ENCODE measurements around the gene SYNGR1. TPM values are rescaled to one million over a fixed set of nuclear protein-coding genes. Genes with fewer than 3 reads are reported as not detected.

SYNGR1 gene
- total and polyA plus RNA-seq, 2 of the 8 experiments (the other 6 are each of a cell fraction or from before 2014, with no cell fraction given), result 32.5 to 84.7 TPM

DNA sequence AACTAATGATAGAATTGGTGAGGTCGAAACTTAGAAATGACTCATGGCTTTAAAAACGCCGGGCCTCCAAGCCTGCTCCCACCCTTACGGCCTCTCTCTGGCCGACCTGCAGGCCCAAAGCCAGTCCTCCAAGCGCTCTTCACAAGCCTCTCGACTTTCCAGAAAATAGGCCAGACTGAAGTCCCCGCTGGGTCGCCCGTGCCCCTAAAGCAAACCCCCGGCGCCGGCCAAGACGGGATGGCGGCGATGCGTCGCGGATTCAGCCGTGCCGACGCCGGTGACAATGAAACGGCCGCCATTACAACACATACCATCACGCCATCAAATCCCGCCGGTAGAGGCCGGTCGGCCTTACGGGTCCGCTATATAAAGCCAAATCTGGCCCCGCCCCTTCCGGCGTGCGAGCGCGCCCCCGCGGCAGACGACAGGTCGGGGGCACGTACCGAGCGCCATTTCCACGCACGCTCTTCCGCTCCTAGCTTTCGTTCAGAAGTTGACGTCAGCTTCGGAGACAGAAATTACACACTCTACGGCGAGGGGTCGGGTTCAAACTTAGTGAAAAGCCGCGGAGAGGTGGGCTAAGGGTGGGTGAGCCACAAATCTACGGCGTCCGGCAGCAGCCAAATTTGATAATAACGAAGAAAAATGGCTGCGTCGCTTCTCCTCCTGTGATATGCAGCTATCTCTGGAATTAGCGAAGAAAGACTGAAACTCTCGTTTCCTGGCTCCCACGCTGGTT lies 30.3 kb upstream of the SYNGR1 start, which contains the start of gene RPL3 (continued):
- TF ChIP-seq, protein P1, sequence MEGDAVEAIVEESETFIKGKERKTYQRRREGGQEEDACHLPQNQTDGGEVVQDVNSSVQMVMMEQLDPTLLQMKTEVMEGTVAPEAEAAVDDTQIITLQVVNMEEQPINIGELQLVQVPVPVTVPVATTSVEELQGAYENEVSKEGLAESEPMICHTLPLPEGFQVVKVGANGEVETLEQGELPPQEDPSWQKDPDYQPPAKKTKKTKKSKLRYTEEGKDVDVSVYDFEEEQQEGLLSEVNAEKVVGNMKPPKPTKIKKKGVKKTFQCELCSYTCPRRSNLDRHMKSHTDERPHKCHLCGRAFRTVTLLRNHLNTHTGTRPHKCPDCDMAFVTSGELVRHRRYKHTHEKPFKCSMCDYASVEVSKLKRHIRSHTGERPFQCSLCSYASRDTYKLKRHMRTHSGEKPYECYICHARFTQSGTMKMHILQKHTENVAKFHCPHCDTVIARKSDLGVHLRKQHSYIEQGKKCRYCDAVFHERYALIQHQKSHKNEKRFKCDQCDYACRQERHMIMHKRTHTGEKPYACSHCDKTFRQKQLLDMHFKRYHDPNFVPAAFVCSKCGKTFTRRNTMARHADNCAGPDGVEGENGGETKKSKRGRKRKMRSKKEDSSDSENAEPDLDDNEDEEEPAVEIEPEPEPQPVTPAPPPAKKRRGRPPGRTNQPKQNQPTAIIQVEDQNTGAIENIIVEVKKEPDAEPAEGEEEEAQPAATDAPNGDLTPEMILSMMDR (IDR thresholded peaks at IDR 0.05; ENCODE audit: control extremely low read depth in 1 of 3, insufficient read depth in 1 of 3, low read depth in 1 of 3, low read length in 3 of 3), result peak in 2 of 3 experiments; percentile 5 to 12; a peak in 3 of 4 replicates
- TF ChIP-seq CHD1 (IDR thresholded peaks at IDR 0.05; ENCODE audit: low read depth, low read length), result no peak; the same call in 1 of the 2 replicates
- TF ChIP-seq CBX5 (IDR thresholded peaks at IDR 0.05; ENCODE audit: low read depth, low read length), result no peak
- no peak for TF ChIP-seq SIX5 (IDR thresholded peaks at IDR 0.05; ENCODE audit: low read depth, low read length)
- TF ChIP-seq POU5F1 (IDR thresholded peaks at IDR 0.05; ENCODE audit: low read depth, low read length), result no peak
- TF ChIP-seq BACH1 (IDR thresholded peaks at IDR 0.05; ENCODE audit: low read length), result peak; percentile 81
- no peak for TF ChIP-seq RNF2 (IDR thresholded peaks at IDR 0.05; ENCODE audit: borderline replicate concordance, low read depth, low read length, missing control alignments, poor library complexity, severe bottlenecking)
- peak; percentile 99 to 100 for TF ChIP-seq POLR2A (IDR thresholded peaks at IDR 0.05; ENCODE audit: control extremely low read depth in 1 of 2, low read depth in 2 of 2, low read length in 2 of 2)
- no peak for TF ChIP-seq BRCA1 (IDR thresholded peaks at IDR 0.05; ENCODE audit: low read depth, low read length)
- 0 out of 2 replicates have a peak, but pooled peaks have one; percentile 4 for TF ChIP-seq JUN (IDR thresholded peaks at IDR 0.05; ENCODE audit: low read depth, low read length)
- peak; percentile 40 for TF ChIP-seq ASH2L (IDR thresholded peaks at IDR 0.05; ENCODE audit: low read length)
- peak; percentile 100 for TF ChIP-seq POLR2AphosphoS5 (IDR thresholded peaks at IDR 0.05; ENCODE audit: low read depth, low read length)
- TF ChIP-seq HDAC2 (IDR thresholded peaks at IDR 0.05; ENCODE audit: borderline replicate concordance in 1 of 2, low read depth in 2 of 2, low read length in 2 of 2), result no peak
- peak; percentile 91 for TF ChIP-seq YY1 (IDR thresholded peaks at IDR 0.05; ENCODE audit: low read depth, low read length)
- TF ChIP-seq RFX5 (IDR thresholded peaks at IDR 0.05; ENCODE audit: borderline replicate concordance, low read depth, low read length), result no peak
- TF ChIP-seq TBP (IDR thresholded peaks at IDR 0.05; ENCODE audit: low read depth, low read length), result peak; percentile 98
- no peak for TF ChIP-seq MAFK (IDR thresholded peaks at IDR 0.05; ENCODE audit: low read depth, low read length)
- peak; percentile 31; the same call in 1 of the 2 replicates for TF ChIP-seq JUND (IDR thresholded peaks at IDR 0.05; ENCODE audit: low read length)
- TF ChIP-seq KDM5A (IDR thresholded peaks at IDR 0.05; ENCODE audit: low read length), result no peak
- TF ChIP-seq SP2 (IDR thresholded peaks at IDR 0.05; ENCODE audit: low read length), result no peak
- TF ChIP-seq GABPA (IDR thresholded peaks at IDR 0.05; ENCODE audit: borderline replicate concordance, insufficient read depth, low read length), result peak; percentile 58; the same call in 1 of the 2 replicates
- TF ChIP-seq PHF8 (conservative IDR thresholded peaks at IDR 0.05; ENCODE audit: low read depth, low read length), result peak; percentile 89
